Measurements from ENCODE around the gene COL4A1. TPM values are rescaled to one million over a fixed set of nuclear protein-coding genes. Genes with fewer than 3 reads are reported as not detected.

Gene COL4A1
- total RNA-seq, 1 experiment from 2014 or later: 257 TPM

DNA sequence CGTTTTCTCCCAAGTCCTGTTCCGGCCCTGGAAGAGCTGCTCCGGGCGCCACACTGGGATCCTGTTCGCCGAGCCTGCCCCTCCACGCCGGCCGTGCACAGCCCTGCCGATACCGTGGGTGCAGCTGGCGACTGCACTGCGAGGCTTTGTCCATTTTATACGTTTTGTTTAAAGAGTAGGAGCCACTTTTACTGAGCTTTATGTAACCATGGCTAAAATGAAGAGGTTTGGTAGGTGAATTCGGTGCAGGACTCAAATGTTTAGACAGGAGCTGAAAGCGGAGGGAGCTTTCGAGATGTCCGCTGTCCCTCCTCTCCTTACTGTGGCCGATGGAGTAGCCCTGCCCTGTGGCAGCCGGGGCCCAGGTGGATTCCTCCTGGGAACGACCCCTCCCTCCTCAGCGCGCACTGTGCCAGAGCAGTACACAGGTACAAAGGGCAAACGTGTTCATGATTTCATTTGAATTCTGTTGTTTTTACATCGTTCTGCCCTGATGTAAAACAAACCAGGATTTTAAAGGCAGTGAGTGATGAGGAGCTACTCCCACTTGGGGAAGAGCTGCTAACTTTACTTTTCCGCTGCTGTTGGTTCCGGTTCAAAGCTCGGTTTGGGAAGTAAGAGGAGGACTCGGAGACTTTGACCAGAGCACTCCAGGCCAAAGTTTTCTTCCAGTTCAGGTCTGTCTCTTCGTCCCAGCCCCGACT is 1.9 kb upstream of the COL4A1 start:
- DNase-seq (ENCODE audit: low read depth): no peak

DNA sequence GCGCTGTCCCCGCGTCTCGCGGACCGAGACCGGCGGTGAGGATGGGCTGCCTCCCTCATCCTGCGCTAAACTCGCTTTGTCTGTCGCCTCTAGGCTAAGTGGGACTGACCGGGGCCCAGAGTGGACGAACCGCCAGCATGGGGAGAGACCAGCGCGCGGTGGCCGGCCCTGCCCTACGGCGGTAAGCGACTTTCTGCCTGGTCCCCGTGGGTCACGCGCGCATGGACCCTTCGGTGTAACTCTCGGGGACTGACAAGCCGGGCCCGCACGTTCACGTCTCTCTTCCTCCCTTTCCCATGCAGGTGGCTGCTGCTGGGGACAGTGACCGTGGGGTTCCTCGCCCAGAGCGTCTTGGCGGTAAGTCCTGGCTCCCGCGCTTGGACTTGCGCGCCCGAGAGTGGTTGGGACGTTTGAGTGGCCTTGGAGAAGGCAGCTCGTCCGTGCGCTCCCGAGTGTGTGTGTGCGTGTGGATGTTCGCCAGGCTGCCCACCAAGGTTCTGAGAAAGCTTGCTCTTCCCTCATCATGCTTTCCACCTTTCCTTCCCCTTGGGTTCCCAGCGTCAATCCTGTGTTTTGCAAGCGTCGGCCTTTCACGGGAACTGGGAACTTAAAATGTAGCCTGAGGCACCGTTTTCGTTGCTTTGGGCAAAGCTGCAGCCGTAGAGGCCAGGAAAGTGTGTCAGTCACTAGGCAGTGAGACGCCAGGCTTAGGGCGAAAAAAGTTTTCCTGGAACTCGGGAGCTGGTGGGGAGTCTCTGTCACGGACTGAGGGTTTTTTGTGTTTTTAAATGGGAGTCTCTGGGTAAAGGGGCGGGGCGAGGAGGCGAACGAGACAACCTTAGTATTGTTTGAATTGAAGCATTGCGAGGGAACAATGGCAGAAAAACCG is 1.1 kb upstream of the COL4A1 start:
- DNase-seq (ENCODE audit: low read depth): peak; percentile 46

DNA sequence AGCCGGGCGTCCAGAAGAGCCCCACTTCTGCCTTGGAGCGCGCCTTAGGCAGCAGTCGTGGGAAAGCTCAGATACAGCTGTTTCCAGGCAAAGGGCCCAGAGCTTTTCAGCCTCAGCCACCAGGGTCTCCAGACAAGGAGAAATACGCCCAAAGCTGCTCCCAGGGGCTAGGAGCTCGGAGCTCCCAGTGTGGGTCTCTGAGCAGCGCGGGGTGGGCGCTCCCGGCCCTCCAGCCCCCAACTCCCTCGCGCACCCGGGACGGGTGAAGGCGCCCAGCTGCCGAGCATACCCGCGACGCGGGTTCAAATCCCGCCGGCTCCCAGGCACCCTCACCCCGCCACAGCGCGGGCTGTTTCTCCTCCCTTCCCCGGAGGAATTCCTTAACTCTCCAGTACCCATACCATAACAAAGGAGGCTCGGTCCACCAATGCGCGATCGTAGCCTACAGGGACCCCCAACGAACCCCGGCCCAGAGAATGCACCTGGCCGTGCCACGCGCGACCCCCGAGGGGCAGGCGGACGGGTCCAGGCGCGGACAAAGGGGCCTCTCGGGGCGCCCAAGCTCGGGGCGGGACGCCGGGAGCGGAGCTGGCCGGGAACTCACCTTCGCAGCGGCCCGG is 507 bp downstream of the COL4A1 start:
- no peak for DNase-seq (ENCODE audit: low read depth)

DNA sequence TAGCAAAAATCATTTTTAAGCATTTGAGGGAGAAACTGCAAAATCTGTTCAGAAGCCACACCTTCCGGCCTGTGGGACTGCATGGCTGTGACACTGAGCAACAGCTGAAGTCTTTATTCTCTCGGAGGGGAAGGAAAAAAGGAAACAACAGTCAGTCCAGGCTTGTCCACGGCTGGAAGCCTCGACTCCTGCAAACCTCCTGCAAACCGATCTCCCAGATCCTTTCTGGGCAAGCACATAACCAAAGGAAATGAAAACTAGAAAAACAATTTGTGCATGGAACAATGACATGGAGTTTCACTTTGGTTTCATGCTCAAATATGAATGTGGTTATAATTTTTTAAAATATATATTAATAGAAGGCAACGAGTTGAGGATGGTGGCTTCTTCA is 1.0 kb downstream of the COL4A1 start:
- no peak for DNase-seq (ENCODE audit: low read depth)

DNA sequence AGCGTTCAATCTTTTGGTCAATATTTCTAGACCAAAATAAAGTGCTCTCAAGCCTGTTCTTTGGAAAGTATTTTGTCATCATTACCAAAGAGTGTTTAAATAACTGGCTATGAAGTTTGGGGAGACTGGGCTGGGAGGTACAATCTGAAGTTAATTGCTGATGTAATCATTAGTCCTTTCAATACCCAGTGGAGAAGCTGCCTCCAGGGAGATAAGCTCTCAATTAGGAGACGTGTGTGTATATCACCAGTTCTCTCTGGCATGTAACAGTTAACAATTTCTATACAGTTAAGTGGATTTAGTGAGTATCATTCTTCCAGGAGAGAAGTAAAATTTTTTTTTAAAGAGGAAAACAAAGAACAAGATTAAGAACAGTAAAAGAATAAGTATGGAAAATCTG is 1.4 kb downstream of the COL4A1 start:
- no peak for DNase-seq (ENCODE audit: low read depth)

DNA sequence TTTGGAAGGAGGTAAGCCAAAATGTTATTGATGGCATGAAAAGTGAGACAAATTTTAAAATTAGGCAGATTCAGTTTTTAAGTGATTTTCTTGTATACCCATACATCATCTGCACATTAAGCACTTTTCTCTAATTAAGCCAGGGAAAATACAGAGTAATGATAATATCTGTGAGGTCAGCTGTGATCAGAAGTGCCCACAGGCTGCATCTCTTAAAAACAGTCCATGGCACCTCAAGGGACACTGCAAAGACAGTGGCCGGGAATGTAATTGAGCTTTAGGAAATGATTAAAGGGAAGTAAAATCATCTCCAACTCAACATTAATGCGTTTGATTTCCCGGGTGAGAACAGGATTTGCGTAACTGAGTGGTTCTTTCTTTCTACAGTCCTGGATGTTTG is 2.0 kb downstream of the COL4A1 start:
- DNase-seq (ENCODE audit: low read depth): no peak

DNA sequence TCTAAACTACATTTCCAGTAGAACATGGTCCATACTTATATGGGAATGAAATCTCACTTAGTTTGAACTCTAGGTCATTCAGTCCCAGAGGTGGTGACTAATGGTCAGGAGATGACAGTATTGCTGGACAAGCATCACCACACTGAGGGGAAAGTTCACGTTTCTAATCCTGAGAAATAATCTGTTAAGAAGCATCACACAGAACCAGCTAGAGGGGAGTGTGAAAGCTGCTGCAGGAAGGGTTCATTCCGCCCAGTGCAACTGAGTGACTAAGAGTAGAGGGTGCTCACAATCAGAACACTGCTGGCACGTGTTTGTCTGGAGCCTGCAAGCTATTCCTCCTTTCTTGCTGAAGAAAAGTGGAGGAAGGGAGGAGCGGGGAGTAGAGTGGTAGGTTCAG is 2.7 kb downstream of the COL4A1 start:
- no peak for DNase-seq (ENCODE audit: low read depth)

DNA sequence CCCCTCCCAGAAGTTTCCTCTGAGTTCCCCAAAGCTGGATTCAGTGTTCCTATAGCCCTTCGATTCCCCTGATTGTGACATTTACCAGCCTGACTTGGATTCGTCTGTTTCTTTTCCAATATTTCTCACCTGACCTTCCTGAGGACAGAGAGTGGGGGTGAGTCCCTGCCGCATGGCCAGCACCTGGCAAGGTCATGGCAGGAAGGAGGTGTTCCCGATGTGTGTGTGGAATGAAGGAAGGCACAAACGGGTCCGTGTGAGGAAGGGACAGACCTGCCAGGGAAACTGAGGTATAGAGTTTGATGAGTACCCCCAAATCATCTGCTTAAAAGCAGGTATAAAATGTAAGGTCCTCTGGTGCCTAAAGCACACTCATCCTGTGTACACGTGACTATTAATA is 3.3 kb downstream of the COL4A1 start:
- no peak for DNase-seq (ENCODE audit: low read depth)

DNA sequence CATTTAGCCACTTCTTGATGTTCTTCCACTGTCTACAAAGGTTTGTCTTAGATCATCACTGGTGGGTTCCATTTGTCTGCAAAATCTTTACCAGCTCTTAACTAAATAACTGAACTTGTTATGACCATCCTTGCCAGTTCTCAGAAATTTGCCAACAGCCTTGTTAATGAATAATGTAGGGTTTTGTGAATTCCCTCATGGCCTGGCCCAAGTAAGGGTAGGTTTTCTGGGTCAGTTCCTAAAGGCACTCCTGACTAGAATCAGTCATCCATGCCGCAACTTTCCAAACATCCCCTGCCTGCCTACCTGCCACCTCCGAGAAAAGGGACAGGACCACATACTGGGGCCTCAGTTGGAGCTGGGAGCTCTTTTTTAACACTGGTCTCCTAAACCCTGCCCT is 4.0 kb downstream of the COL4A1 start:
- no peak for DNase-seq (ENCODE audit: low read depth)

DNA sequence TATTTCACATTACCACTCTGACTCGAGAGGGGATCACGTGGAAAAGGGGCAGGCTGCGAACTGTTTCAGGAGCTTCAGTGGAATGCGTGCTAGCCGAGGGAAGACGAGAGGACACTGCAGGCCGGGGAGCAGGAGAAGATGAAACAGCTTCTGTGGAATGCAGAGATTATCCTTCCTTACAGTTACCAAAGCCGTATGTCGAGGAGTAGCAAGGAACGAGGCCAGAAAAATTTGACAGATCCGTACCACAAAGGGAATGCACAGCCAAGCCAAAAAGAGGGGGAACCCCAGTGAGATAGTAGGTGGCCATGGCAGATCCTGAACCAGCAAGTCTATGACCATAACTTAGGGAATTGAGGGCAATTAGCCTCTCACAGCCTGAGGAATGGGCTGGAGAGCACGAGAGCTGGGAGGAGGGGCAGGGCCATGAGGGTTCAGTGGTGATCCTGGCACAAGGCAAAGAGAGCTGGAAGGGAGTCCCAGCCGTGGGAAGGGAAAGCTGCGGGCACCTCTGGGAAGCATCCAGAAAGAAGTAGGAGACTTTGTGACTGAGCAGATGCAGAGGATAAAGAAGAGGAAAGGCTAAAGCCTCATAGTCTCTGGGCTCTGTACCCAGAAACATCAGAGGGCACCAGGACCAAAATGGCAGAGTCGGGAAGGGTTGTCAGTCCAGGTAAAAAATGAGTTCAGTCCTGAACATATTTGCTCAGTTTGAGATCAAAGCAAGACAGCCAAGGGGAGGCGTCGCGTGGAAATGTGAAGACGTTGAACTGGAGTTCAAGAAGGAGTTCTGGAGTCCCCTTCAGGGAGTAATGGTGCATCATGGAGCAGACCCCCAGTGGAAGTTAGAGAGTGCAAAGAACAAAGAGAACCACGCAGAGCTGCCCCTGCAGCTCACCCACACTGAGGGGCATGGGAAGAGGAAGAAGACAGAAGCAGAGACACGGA is 5.1 kb downstream of the COL4A1 start:
- DNase-seq (ENCODE audit: low read depth): no peak

DNA sequence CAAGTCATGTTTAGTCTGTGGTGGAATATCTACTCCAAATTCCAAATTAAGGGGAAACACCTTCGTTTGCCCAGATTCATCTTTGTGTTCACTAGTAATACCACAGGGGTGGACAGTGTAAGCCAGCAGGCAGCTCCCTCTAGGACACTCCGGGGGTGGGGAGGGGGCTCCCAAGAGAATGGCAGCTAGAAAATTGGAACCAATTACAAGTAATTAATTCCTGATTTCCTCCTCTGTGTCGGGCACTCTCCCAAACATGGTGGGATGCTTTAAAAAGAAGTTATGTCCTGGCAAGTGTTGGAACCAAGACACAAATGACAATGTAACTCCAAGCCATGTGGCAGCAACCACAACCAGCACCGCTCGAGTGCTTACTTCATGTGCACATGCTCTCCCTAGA is 5.9 kb downstream of the COL4A1 start:
- DNase-seq (ENCODE audit: low read depth): no peak

DNA sequence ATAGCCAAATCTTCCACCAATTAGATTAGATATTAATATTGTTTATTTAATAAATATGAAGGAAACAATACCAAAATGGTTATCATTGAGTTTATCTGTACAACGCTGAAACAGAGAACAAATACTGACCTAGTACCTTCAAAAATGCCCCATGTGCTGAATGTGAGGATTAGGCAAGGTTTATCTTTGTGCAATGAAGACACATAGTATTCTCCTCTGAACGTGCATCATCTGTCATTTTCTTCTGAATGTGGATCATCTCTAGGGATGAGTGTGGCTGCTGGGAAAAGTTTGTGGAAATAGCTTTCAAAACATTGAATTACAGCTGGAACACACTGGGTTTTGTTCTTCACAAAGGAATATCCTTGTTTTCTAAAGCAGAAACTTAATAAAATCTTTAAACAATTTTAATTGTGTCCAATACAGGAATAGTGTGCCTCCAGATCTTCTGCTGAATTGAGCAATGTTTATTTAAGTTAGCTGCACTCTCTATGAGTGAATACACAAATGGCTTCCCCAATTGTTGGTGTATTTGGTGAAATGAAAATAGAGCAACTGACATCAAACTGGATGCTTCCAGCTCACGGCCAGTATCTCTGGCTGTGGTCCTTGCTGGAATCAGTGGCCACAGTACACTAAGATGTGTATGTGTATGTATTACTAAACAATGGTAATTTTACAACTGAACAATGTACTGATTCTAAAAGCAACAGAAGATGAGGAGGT is 6.7 kb downstream of the COL4A1 start:
- no peak for DNase-seq (ENCODE audit: low read depth)

DNA sequence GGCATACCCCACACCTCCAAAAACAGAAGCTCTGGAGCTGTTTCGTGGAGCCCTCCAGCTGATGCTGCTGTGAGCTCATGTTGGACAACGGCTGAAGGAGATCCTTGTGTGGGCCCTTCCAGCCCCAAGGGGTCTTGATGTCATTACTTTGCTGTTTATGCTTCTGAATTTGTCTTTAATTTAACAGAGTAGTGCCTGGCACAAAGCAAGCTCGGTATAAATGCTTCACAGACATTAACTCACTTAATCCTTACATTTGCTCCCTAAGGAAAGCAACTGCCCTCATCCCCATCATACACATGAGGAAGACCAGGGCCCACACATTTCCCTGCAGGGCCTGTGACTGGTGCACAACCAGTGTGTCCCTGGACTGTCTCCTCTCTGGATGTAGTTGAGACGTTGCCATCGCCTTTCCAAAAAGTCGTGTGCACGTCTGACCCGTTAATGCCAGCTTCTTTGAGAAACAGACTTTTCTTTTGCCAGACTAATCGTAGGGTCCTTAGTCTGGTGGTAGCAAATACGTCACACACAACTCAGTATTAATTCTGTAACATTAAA is 7.6 kb downstream of the COL4A1 start:
- no peak for DNase-seq (ENCODE audit: low read depth)

DNA sequence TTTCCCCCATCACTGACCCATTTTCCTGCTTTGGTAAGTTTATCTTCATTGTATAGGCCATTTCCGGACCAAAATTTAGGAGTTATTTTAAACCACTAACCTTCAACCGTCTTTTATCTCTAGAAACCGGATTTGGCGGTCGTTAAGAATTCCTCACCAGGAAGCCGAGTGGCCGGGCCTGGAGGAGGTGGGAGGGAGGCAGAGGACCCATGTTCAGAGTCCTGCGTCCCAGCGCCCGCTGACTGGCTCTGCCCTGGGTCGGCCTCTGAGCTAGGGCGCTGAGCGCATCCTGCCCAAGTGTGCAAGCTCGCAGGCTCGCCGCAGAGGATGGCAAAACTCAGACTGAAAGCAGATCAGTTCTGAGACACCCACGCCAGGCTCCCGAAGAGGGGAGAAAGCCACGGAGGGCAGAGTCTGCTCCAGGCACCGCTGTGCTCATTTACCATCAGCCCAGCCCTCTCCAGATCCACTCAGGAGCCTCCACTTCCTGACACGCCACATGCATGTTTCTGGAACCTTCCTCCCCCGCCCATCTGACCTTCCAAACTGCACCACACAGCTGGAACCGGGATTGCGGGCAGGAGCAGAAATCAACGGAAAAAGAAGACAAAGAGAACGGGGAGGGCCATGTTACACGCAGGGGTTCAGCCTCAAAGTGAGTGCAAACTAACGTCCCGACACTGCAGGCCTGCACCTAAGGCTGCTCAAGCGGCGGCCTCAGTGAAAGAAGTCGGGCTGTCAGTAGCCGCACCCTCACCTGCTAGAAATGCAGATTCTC is 8.3 kb downstream of the COL4A1 start:
- DNase-seq (ENCODE audit: low read depth): no peak

DNA sequence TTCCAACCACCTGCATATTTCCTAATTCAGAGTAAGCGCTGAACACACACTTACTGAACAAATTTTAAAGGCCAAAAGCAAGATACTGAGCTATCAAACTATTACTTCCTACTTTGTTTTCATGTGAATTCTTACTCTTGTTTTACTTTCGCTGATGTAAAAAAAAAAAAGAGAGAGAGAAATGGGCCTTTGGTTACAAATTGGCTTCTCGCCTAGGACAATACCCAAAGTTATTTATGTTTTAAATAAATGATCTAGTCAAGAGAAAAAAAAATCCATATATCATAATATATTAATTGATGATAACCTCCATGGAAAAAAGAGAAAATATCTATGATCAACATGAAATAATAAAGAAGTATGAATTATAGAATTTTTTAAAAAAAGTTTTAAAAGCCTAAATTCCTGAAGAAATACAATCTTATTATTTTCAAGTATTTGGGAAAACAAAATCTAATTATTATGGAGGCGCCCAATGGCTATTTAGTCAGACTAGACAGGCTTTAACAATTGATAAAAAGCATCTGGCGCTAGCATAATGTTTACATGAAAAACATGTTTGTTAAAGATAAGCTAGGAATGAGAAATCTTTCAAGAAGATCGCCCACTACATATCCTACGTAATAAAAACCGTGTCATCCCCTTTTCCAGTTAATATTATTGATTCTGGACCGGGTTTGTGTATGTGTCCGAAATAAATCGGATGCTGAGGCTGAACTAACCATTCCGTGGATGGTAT is 9.0 kb downstream of the COL4A1 start:
- no peak for DNase-seq (ENCODE audit: low read depth)

DNA sequence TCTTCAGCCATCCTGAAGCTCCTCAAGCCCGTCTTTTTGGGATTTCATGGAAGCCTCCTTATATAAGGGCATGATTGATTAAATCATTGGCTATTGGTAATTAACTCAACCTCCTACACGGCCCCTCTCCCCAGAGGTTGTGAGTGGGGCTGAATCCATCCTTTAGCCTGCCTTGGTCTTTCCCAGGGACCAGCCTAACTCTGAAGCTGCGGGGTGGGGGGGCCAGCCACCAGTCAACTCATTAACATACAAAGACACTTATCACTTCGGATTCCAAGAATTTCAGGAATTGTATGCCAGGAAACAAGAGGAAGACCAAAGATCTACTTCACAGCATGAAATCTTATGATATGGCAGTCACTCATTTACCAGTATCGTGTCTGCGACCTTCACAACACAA is 9.9 kb downstream of the COL4A1 start:
- DNase-seq (ENCODE audit: low read depth): no peak

DNA sequence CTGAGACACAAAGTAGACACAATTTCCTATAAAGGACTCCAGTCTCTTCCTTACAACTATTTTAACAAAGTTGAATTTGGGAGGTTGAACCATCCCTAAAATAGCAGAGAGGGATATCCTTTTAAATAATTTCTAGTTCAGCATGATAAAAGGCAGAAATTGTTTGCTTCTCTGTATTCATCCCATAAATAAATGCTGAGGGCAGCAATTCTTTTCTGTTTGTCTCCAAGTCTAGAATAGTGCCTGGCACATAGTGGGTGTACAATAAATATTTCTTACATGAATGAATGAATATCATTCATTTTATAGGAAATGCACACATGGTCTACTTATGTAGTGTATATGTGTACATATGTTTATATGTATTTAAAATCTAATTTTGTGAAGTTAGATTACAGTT is 12.3 kb downstream of the COL4A1 start:
- no peak for DNase-seq (ENCODE audit: low read depth)

DNA sequence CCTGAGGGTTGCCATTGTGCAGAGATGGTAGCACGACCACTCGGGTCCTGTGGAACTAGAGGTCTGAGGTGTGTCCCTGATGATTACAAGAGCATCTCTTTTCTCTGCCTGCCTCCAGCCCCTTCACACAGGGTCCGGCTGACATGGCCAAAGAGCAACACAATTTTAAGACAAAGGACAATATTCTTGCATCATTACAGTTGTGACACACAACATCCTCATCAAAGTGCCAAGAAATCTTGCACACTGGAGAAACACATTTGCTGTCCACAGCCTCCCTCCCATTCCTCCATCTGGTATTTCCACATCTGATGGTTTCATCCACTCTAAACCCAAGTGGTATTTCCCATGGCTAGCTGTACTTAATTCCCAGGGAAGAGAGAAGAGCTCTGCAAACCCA is 12.8 kb downstream of the COL4A1 start:
- DNase-seq (ENCODE audit: low read depth): no peak

DNA sequence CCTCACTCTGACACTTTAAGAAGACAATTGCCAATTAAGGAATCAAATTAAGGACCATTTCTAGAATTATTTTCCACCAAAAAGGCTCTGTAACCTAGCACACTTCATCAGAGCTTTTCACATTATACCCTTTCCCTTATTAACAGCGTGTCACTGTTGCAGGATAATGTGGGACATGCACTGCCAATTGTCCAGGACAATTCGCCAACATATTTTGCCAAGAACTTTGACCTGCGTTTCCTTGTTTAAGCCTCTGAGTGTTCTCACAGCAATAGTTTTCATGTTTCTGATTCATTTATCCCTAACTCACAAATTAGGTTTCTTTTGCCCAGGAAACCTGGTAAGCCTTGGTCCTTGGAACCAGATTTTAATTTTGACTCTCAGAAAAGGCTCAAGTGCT is 13.3 kb downstream of the COL4A1 start:
- no peak for DNase-seq (ENCODE audit: low read depth)

All from Daoy (cell line).